Psoas muscle (tissue), 8 donors: Measurements from ENCODE around the gene RAPSN. TPM values are rescaled to one million over a fixed set of nuclear protein-coding genes. Genes with fewer than 3 reads are reported as not detected.
A peak's percentile ranks its signal among the peaks of the same experiment; 100 is the strongest.

ENCODE experiments used
- ATAC-seq, 4 donors: fragments of 200-7000 bp; cut with Tn5 transposase; one replicate each; pipeline ENCODE4 v1.9.1; 2020; ENCODE audit warnings: moderate library complexity in 3 of 4, mild to moderate bottlenecking in 2 of 4
- DNase-seq, 2 donors: peaks; one replicate each; pipeline ENCODE4 v3.0.0-alpha.2; 2020
- H3K27ac ChIP-seq: fragments of 200-600 bp; one replicate; pipeline ENCODE4 v1.8.0; 2022
- H3K27me3 ChIP-seq, 3 donors: fragments of 200-600 bp in 1 of 3; one replicate each; pipeline versions ENCODE4 v1.6.1 to v1.8.0; 2013 to 2022; ENCODE audit warnings: low read length in 2 of 3, mild to moderate bottlenecking in 2 of 3, moderate library complexity in 1 of 3; ENCODE audit not compliant: insufficient read depth in 3 of 3
- H3K36me3 ChIP-seq, 2 donors: fragments of 200-600 bp in 1 of 2; one replicate each; pipeline versions ENCODE4 v1.6.1 to v1.8.0; 2013 to 2022; ENCODE audit warnings: low read depth in 1 of 2, mild to moderate bottlenecking in 1 of 2, moderate library complexity in 1 of 2; ENCODE audit not compliant: insufficient read depth in 1 of 2
- H3K4me1 ChIP-seq: fragments of 200-600 bp; one replicate; pipeline ENCODE4 v1.8.0; 2022
- H3K4me3 ChIP-seq: fragments of 200-600 bp; one replicate; pipeline ENCODE4 v1.8.0; 2022; ENCODE audit warnings: mild to moderate bottlenecking
- H3K9me3 ChIP-seq: fragments of 200-600 bp; one replicate; pipeline ENCODE4 v1.8.0; 2022
- WGBS, 3 donors: extraction: QIAGEN DNeasy Blood & Tissue Kit; methylation state at CpG; one replicate each; pipeline versions ENCODE4 v1.1.6 to v1.1.7; 2013; 5-methylcytosine and 5-hydroxymethylcytosine counted together
- intact Hi-C, 2 donors: fragments of 100-400 bp; cut with DNase I; formaldehyde crosslinking; loops; one replicate each; pipeline versions ENCODE4 v1.11.0 to v1.14.2; 2022
- polyA plus RNA-seq, 3 donors: library from polyadenylated mRNA; stranded (reverse); fragments of 200-250 nt; gene quantifications; one replicate each; pipeline ENCODE4 v1.2.3, GENCODE V29; 2013
- total RNA-seq, 4 donors: library from RNA; stranded (reverse); fragmentation: NEBNext Ultra II Directional in 2 of 4; extraction: Animal tissue kit (Norgen Biotek cat#: 25700) in 2 of 4; gene quantifications; one replicate each; pipeline versions ENCODE4 v1.2.1 to v1.2.4, GENCODE V29; 2021 to 2023
- TF ChIP-seq, protein P1 (sequence below): fragments of 200-600 bp; IDR thresholded peaks from one replicate; pipeline ENCODE4 v1.8.0; 2022; ENCODE audit warnings: antibody characterized with exemption
- donor health status: healthy with polysubstance abuse.
- donor health status: DM: no; HTN: no; CAD: no; lungs with moderate emphysema.
- donor health status: Bipolar disorder and iron deficiency.
- donor health status: healthy.
- donor health status: DM: yes; HTN: yes; CAD: no.
- donor health status: DM: no; HTN: no; CAD: no.
- donor health status: DM: no; HTN: no; CAD: no.
- donor health status: DM: yes; HTN: yes; CAD: no.

Gene RAPSN
- total and polyA plus RNA-seq, 7 donors: 37.6 to 90.6 (median 58.7) TPM

DNA sequence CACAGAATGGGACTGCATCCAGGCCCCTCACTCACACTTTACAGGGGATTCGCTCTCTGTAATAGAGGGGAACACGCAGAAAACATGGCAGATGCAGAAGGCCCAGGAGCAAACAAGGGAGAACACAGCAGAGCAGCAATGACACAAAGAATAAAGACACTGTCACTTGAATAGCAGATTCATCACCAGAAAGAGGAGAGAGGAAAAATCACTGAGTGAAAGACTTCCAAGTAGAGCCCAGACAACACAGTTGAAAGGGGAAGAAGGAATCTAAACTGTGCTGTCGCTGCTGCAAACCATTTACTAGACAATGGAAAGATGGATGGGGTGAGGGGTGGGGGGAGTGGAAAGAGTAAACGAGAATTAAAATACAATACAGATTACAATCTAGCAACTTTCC is 28.8 kb upstream of the RAPSN start:
- no peak overlapping the region for H3K27ac ChIP-seq
- no peak for ATAC-seq
- no peaks in the 10 kb centered on the region for H3K27me3 ChIP-seq
- TF ChIP-seq, protein P1, sequence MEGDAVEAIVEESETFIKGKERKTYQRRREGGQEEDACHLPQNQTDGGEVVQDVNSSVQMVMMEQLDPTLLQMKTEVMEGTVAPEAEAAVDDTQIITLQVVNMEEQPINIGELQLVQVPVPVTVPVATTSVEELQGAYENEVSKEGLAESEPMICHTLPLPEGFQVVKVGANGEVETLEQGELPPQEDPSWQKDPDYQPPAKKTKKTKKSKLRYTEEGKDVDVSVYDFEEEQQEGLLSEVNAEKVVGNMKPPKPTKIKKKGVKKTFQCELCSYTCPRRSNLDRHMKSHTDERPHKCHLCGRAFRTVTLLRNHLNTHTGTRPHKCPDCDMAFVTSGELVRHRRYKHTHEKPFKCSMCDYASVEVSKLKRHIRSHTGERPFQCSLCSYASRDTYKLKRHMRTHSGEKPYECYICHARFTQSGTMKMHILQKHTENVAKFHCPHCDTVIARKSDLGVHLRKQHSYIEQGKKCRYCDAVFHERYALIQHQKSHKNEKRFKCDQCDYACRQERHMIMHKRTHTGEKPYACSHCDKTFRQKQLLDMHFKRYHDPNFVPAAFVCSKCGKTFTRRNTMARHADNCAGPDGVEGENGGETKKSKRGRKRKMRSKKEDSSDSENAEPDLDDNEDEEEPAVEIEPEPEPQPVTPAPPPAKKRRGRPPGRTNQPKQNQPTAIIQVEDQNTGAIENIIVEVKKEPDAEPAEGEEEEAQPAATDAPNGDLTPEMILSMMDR: no peak
- H3K36me3 ChIP-seq: peaks cover 19 to 100% of the 10 kb centered on the region in 2 donors
- intact Hi-C loops: no loop called here
- H3K4me1 ChIP-seq: peaks cover 5% of the 10 kb centered on the region
- H3K4me3 ChIP-seq: no peak overlapping the region
- no peak for DNase-seq
- WGBS, 3 donors: 79 to 89% (median 88%) methylated on average over 4 of the region's 4 CpGs
- H3K9me3 ChIP-seq: no peaks in the 10 kb centered on the region

- no peak for ATAC-seq
- H3K4me3 ChIP-seq: no peak overlapping the region
- H3K36me3 ChIP-seq: peaks cover 17 to 100% of the 10 kb centered on the region in 2 donors
- no peaks in the 10 kb centered on the region for H3K27me3 ChIP-seq
- peaks cover 5% of the 10 kb centered on the region for H3K4me1 ChIP-seq
- H3K9me3 ChIP-seq: no peaks in the 10 kb centered on the region
- no peak for DNase-seq
- TF ChIP-seq, protein P1: no peak
- H3K27ac ChIP-seq: no peak overlapping the region
- intact Hi-C loops: no loop called here
Observed at GRCh38 chr11:47477323-47477722, 28.4 kb upstream of the RAPSN start.

- intact Hi-C loops: no loop called here
- Histone ChIP-seq H3K27me3 (no peaks in the 10 kb centered on the region), H3K4me1 (peaks cover 7% of the 10 kb centered on the region)
Observed at GRCh38 chr11:47470671-47471070, 21.7 kb upstream of the RAPSN start.

DNA sequence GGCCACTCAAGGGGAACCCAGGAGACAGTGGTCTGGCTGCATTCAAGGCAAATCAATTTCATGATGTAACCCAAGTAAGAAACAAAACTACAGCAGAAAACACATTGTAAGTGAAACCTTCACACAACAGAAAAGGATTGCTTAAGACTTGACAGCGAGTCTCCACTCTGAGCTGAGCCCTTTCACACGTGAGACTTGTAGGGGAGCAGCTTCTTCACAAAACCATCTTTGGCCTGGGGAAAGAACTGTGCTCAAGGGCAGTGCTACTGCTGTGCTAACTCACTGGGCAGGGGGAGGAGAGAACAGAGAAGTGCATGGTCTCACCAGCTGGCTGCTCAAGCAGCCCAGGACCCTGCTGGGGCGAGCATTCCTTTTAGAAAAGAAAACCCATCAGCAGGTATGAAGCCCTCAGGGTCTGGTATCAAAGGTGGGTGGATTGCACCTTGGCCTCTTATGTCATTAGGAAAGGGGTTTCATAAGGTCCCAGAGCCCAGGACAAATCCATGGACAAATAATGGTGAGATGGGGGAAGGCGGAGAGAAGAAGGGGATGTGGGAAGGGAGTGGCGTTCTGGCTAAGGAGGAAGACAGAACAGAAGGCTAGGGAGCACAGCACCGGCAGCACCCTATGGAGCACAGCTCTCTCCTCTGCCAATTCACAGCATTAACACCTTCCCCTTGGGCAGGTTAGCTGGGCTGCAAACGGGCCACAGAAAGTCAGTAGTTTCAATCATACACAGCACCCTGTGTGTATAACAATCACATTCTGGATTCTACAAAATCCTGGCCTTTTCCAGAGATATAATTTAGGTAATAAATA is 20.6 kb upstream of the RAPSN start:
- Histone ChIP-seq H3K4me1 (peaks cover 7% of the 10 kb centered on the region), H3K27ac (no peak overlapping the region), H3K4me3 (no peak overlapping the region), H3K36me3 (peaks cover 17 to 68% of the 10 kb centered on the region in 2 donors), H3K9me3 (no peaks in the 10 kb centered on the region), H3K27me3 (no peaks in the 10 kb centered on the region)
- TF ChIP-seq, protein P1: no peak
- DNase-seq (no peak), ATAC-seq (peak in 3 of 4 donors; percentile 14 to 23 (median 15))
- 82 to 91% (median 85%) methylated on average over 7 of the region's 7 CpGs for WGBS, 3 donors
- intact Hi-C loops: no loop called here

More at GRCh38 chr11:47470671-47471070, 21.7 kb upstream of the RAPSN start:
- Histone ChIP-seq H3K27ac (no peak overlapping the region), H3K36me3 (peaks cover 19 to 79% of the 10 kb centered on the region in 2 donors), H3K4me3 (no peak overlapping the region), H3K9me3 (no peaks in the 10 kb centered on the region)
- WGBS, 3 donors: 76 to 89% (median 81%) methylated on average over 4 of the region's 4 CpGs
- TF ChIP-seq, protein P1: no peak
- DNase-seq (no peak), ATAC-seq (no peak)
